IMR-90 (cell line): ENCODE data around the gene NHSL1. TPM values are rescaled to one million over a fixed set of nuclear protein-coding genes. Genes with fewer than 3 reads are reported as not detected.

Source experiments
- ATAC-seq: fragments of 200-7000 bp; cut with Tn5 transposase; 2 replicates; pipeline ENCODE4 v1.9.1; 2020; ENCODE audit warnings: low read depth, mild to moderate bottlenecking, moderate library complexity
- BruUV-seq: library from RNA; stranded (reverse); fragments of 400-500 nt; replicated peaks from 2 replicates; lab custom pipeline; 2021; lab: Mats Ljungman, UMichigan
- CTCF ChIA-PET: fragments of 300-600 bp; formaldehyde crosslinking; extraction: SDS; loops from one replicate; lab custom pipeline; 2021; ENCODE audit warnings: antibody characterized with exemption; lab: Yijun Ruan, JAX
- POLR2A ChIA-PET: fragments of 300-600 bp; sonication (Branson Sonifier 250); formaldehyde crosslinking; loops from one replicate; lab custom pipeline; 2022; ENCODE audit warnings: antibody characterized with exemption; ENCODE audit not compliant: unreplicated experiment; lab: Charles Lee
- DNase-seq: peaks from one replicate; pipeline ENCODE4 v3.0.0; 2013
- H2AFZ ChIP-seq: replicated peaks from 2 replicates; pipeline ENCODE3; 2013; ENCODE audit warnings: low read length, mild to moderate bottlenecking; ENCODE audit not compliant: poor library complexity
- H2AK5ac ChIP-seq: 2 replicates; pipeline ENCODE4 v1.6.1; 2013; ENCODE audit warnings: low read depth, low read length, inconsistent platforms
- H2AK9ac ChIP-seq: replicated peaks from 2 replicates; pipeline ENCODE3; 2013; ENCODE audit warnings: mild to moderate bottlenecking, low read depth, low read length, moderate library complexity; ENCODE audit not compliant: poor library complexity
- H2BK120ac ChIP-seq: 2 replicates; pipeline ENCODE4 v1.6.1; 2013; ENCODE audit warnings: low read depth, low read length, inconsistent platforms
- H2BK15ac ChIP-seq: 3 replicates; pipeline ENCODE4 v1.6.1; 2013; ENCODE audit warnings: low read depth, low read length, inconsistent platforms
- H2BK20ac ChIP-seq: 2 replicates; pipeline ENCODE4 v1.6.1; 2013; ENCODE audit warnings: low read depth, mild to moderate bottlenecking, inconsistent platforms, low read length, moderate library complexity
- H2BK5ac ChIP-seq: 2 replicates; pipeline ENCODE4 v1.6.1; 2013; ENCODE audit warnings: mild to moderate bottlenecking, low read depth, low read length, inconsistent platforms; ENCODE audit not compliant: poor library complexity, severe bottlenecking
- H3K14ac ChIP-seq: replicated peaks from 2 replicates; pipeline ENCODE4 v1.6.1; 2013; ENCODE audit warnings: low read depth, low read length, inconsistent platforms
- H3K18ac ChIP-seq: 2 replicates; pipeline ENCODE4 v1.6.1; 2013; ENCODE audit warnings: low read depth, low read length, control low read depth
- H3K23ac ChIP-seq: 2 replicates; pipeline ENCODE4 v1.6.1; 2013; ENCODE audit warnings: low read depth, low read length, inconsistent platforms
- H3K27ac ChIP-seq: 2 replicates; pipeline ENCODE4 v1.5.1; 2013; ENCODE audit warnings: mild to moderate bottlenecking, control low read depth, low read length; ENCODE audit not compliant: insufficient read depth
- H3K27me3 ChIP-seq: 2 replicates; pipeline ENCODE4 v1.6.1; 2013; ENCODE audit warnings: low read length; ENCODE audit not compliant: control insufficient read depth, insufficient read depth
- H3K36me3 ChIP-seq: 2 replicates; pipeline ENCODE4 v1.6.1; 2013; ENCODE audit warnings: low read length, mixed read lengths; ENCODE audit not compliant: control insufficient read depth, insufficient read depth
- H3K4ac ChIP-seq: 2 replicates; pipeline ENCODE4 v1.6.1; 2013; ENCODE audit warnings: low read depth, low read length, inconsistent platforms
- H3K4me1 ChIP-seq: 2 replicates; pipeline ENCODE4 v1.6.1; 2013; ENCODE audit warnings: low read length, mixed read lengths; ENCODE audit not compliant: control insufficient read depth, insufficient read depth
- H3K4me2 ChIP-seq: 2 replicates; pipeline ENCODE4 v1.6.1; 2013; ENCODE audit warnings: low read depth, mild to moderate bottlenecking, control low read depth, low read length, moderate library complexity
- H3K4me3 ChIP-seq: 2 replicates; pipeline ENCODE4 v1.5.1; 2013; ENCODE audit warnings: low read depth, mild to moderate bottlenecking, control low read depth, low read length, moderate library complexity; ENCODE audit not compliant: insufficient read depth
- H3K56ac ChIP-seq: 2 replicates; pipeline ENCODE4 v1.6.1; 2013; ENCODE audit warnings: low read length, inconsistent platforms; ENCODE audit not compliant: insufficient read depth; ENCODE audit errors: extremely low read depth
- H3K79me1 ChIP-seq, 2 experiments: 2 replicates each; pipeline ENCODE4 v1.6.1; 2013; ENCODE audit warnings: low read length in 2 of 2, inconsistent platforms in 1 of 2, low read depth in 1 of 2
- H3K9ac ChIP-seq: 2 replicates; pipeline ENCODE4 v1.6.1; 2013; ENCODE audit warnings: low read depth, low read length, control low read depth
- H3K9me1 ChIP-seq: 2 replicates; pipeline ENCODE4 v1.6.1; 2013; ENCODE audit warnings: low read length, inconsistent platforms; ENCODE audit not compliant: insufficient read depth
- H3K9me3 ChIP-seq: 2 replicates; pipeline ENCODE4 v1.6.1; 2013; ENCODE audit warnings: low read length; ENCODE audit not compliant: control insufficient read depth, insufficient read depth
- H4K20me1 ChIP-seq: 2 replicates; pipeline ENCODE4 v1.6.1; 2013; ENCODE audit warnings: low read length, inconsistent platforms; ENCODE audit not compliant: insufficient read depth
- H4K5ac ChIP-seq: 2 replicates; pipeline ENCODE4 v1.6.1; 2013; ENCODE audit warnings: mild to moderate bottlenecking, low read depth, low read length, control low read depth
- H4K8ac ChIP-seq, 2 experiments: 2 replicates each; pipeline ENCODE4 v1.6.1; 2013; ENCODE audit warnings: low read depth in 2 of 2, low read length in 2 of 2, control low read depth in 1 of 2, inconsistent platforms in 1 of 2
- H4K91ac ChIP-seq: 2 replicates; pipeline ENCODE4 v1.6.1; 2013; ENCODE audit warnings: low read depth, low read length, inconsistent platforms; ENCODE audit not compliant: insufficient read depth
- BHLHE40 ChIP-seq: fragments of 150-350 bp; IDR thresholded peaks from 2 replicates; pipeline ENCODE4 v1.6.1; 2016; ENCODE audit warnings: mild to moderate bottlenecking, low read depth, low read length
- CEBPB ChIP-seq: IDR thresholded peaks from 2 replicates; pipeline ENCODE4 v1.6.1; 2012; ENCODE audit warnings: low read depth, low read length, improper control_type of control experiment
- MXI1 ChIP-seq: IDR thresholded peaks from 2 replicates; pipeline ENCODE4 v1.6.1; 2012; ENCODE audit warnings: low read depth, mild to moderate bottlenecking, low read length, moderate library complexity, borderline replicate concordance
- POLR2A ChIP-seq: IDR thresholded peaks from 2 replicates; pipeline ENCODE4 v1.6.1; 2012; ENCODE audit warnings: mild to moderate bottlenecking, low read depth, low read length
- RFX5 ChIP-seq: IDR thresholded peaks from 2 replicates; pipeline ENCODE4 v1.8.0; 2012; ENCODE audit warnings: low read depth, mild to moderate bottlenecking, low read length, moderate library complexity
- WGBS, 2 experiments: methylation state at CpG; one replicate each; pipeline versions ENCODE4 v1.1.5 to v1.1.7; 2013; ENCODE audit warnings: missing lambda C conversion rate in 2 of 2; ENCODE audit not compliant: insufficient read length in 1 of 2; ENCODE audit errors: extremely low coverage in 2 of 2; 5-methylcytosine and 5-hydroxymethylcytosine counted together
- dilution Hi-C: fragments of 300-500 bp; cut with HindIII; formaldehyde crosslinking; loops from one replicate; pipeline ENCODE4 v1.14.3; 2018; ENCODE audit warnings: low sequenced_read_pairs; ENCODE audit not compliant: unreplicated experiment
- in situ Hi-C: fragments of 300-500 bp; cut with MboI; formaldehyde crosslinking; loops from 3 replicates; pipeline ENCODE4 v1.14.3; 2019; ENCODE audit warnings: low sequenced_read_pairs, inconsistent platforms, mixed read lengths
- intact Hi-C: fragments of 100-400 bp; cut with micrococcal nuclease; formaldehyde crosslinking; loops from 2 replicates; pipeline ENCODE4 v1.10.0; 2022
- polyA plus RNA-seq, 3 experiments: library from polyadenylated mRNA; depleted of rRNA; stranded (reverse); fragments of >200 nt; gene quantifications; 2 replicates each; pipeline ENCODE4 v1.2.3, GENCODE V29; 2012; ENCODE audit warnings: low replicate concordance in 1 of 3
- total RNA-seq: library from RNA; depleted of rRNA; stranded (reverse); fragments of >200 nt; gene quantifications from 2 replicates; pipeline ENCODE4 v1.2.3, GENCODE V29; 2012

Gene NHSL1
- total and polyA plus RNA-seq, 2 of the 4 experiments (the other 2 are of a cell fraction) = 5.6 to 7.2 TPM

GRCh38 chr6:138537106-138537505 lies 37.8 kb upstream of the NHSL1 start:
- Histone ChIP-seq H3K4me1 (peaks cover 26% of the 10 kb centered on the region), H2BK5ac (no peak overlapping the region), H3K27me3 (no peaks in the 10 kb centered on the region), H3K9me1 (peaks cover 14% of the 10 kb centered on the region), H3K23ac (no peak overlapping the region), H3K27ac (no peak overlapping the region), H2BK15ac (no peak overlapping the region), H2BK120ac (no peak overlapping the region), H3K36me3 (no peaks in the 10 kb centered on the region), H4K20me1 (peaks cover 3% of the 10 kb centered on the region; the same call in 1 of the 2 replicates), H3K9ac (no peak overlapping the region), H4K91ac (no peak overlapping the region), H3K4me2 (no peak overlapping the region), H3K14ac (no peak overlapping the region), H3K18ac (0 out of 2 replicates have a peak overlapping the region, but pooled peaks have one; percentile 13), H2AK5ac (no peak overlapping the region), H3K79me1 (peaks cover 35 to 42% of the 10 kb centered on the region in 2 experiments), H4K5ac (no peak overlapping the region), H2AK9ac (no peak overlapping the region), H3K9me3 (no peaks in the 10 kb centered on the region), H4K8ac (no peak overlapping the region), H3K4me3 (no peak overlapping the region), H3K4ac (no peak overlapping the region), H2AFZ (no peak overlapping the region), H3K56ac (no peak overlapping the region), H2BK20ac (no peak overlapping the region)
- intact Hi-C loops = no loop called here
- DNase-seq = peak; percentile 44
- in situ Hi-C loops = no loop called here
- ChIA-PET CTCF (no interaction called here), POLR2A (no interaction called here)
- no TSS peak for BruUV-seq
- dilution Hi-C loops = no loop called here
- TF ChIP-seq RFX5 = no peak
- no peak for TF ChIP-seq MXI1
- no peak for TF ChIP-seq BHLHE40
- no peak for TF ChIP-seq POLR2A
- TF ChIP-seq CEBPB = no peak
- no CpG with 5 or more reads among the region's 4 CpGs for WGBS, 2 experiments
- no peak for ATAC-seq
